ENCODE measurements around the gene U2AF2. TPM values are rescaled to one million over a fixed set of nuclear protein-coding genes. Genes with fewer than 3 reads are reported as not detected.

Gene U2AF2
- total and polyA plus RNA-seq, 2 experiments from 2014 or later: 16.1 to 99.6 TPM

- DNase-seq (ENCODE audit: low spot score): no peak
Measured at GRCh38 chr19:55641426-55642152, 13.2 kb upstream of the U2AF2 start.

GRCh38 chr19:55642153-55643002, 12.5 kb upstream of the U2AF2 start:
- Histone ChIP-seq H3K27me3 (no peaks in the 10 kb centered on the region), H3K9me2 (replicated peaks; ENCODE audit: insufficient read depth) (no peaks in the 10 kb centered on the region), H3K4me1 (ENCODE audit: insufficient read depth) (peaks cover 21% of the 10 kb centered on the region), H2AFZ (no peak overlapping the region), H3K79me2 (peaks cover 76% of the 10 kb centered on the region), H3K9me3 (ENCODE audit: low read depth) (no peaks in the 10 kb centered on the region), H3K4me2 (peak overlapping the region; percentile 92), H3K36me3 (replicated peaks; ENCODE audit: insufficient read depth, low read depth) (no peaks in the 10 kb centered on the region), H4K20me1 (ENCODE audit: insufficient read depth, poor library complexity, severe bottlenecking) (no peaks in the 10 kb centered on the region), H3K27ac (peak overlapping the region; percentile 98), H3K4me3 (peak overlapping the region; percentile 99)
- no peak for DNase-seq (ENCODE audit: low spot score)
- 3% methylated on average over 43 of the region's 65 CpGs for WGBS (ENCODE audit: low lambda C conversion rate, missing lambda C conversion rate)
- TF ChIP-seq CTCF (IDR thresholded peaks at IDR 0.05; ENCODE audit: poor library complexity): no peak
- TF ChIP-seq EZH2phosphoT487 (IDR thresholded peaks at IDR 0.05; ENCODE audit: low read depth, severe bottlenecking, unreplicated experiment): no peak
- TF ChIP-seq EZH2 (IDR thresholded peaks at IDR 0.05; ENCODE audit: borderline replicate concordance): no peak

More at GRCh38 chr19:55641426-55642152, 13.2 kb upstream of the U2AF2 start:
- Histone ChIP-seq H3K9me2 (replicated peaks; ENCODE audit: insufficient read depth) (no peaks in the 10 kb centered on the region), H2AFZ (peak overlapping the region; percentile 73), H3K4me3 (peak overlapping the region; percentile 99), H3K4me1 (ENCODE audit: insufficient read depth) (peaks cover 13% of the 10 kb centered on the region), H3K79me2 (peaks cover 76% of the 10 kb centered on the region), H3K27me3 (no peaks in the 10 kb centered on the region), H3K27ac (peak overlapping the region; percentile 98), H3K9me3 (ENCODE audit: low read depth) (no peaks in the 10 kb centered on the region), H3K36me3 (replicated peaks; ENCODE audit: insufficient read depth, low read depth) (no peaks in the 10 kb centered on the region), H4K20me1 (ENCODE audit: insufficient read depth, poor library complexity, severe bottlenecking) (no peaks in the 10 kb centered on the region), H3K4me2 (peak overlapping the region; percentile 92)
- no peak for TF ChIP-seq CTCF (IDR thresholded peaks at IDR 0.05; ENCODE audit: poor library complexity)
- no peak for TF ChIP-seq EZH2phosphoT487 (IDR thresholded peaks at IDR 0.05; ENCODE audit: low read depth, severe bottlenecking, unreplicated experiment)
- TF ChIP-seq EZH2 (IDR thresholded peaks at IDR 0.05; ENCODE audit: borderline replicate concordance): no peak
- 0% methylated on average over 9 of the region's 25 CpGs for WGBS (ENCODE audit: low lambda C conversion rate, missing lambda C conversion rate)

- peak within 1 kb of the TSS; percentile 69 for H2AFZ ChIP-seq
Measured at GRCh38 chr19:55643003-55643886, 11.6 kb upstream of the U2AF2 start, which contains the start of gene ZNF581. Gene ZNF581 (plus strand): TSS chr19:55643649. CDS start chr19:55644572, 923 bp downstream.

More at GRCh38 chr19:55643003-55643886, 11.6 kb upstream of the U2AF2 start, which contains the start of gene ZNF581:
- peaks cover 23% of the 10 kb centered on the region for H3K4me1 ChIP-seq (ENCODE audit: insufficient read depth)
- DNase-seq (ENCODE audit: low spot score): peak; percentile 83
- 2% methylated on average over 53 of the region's 56 CpGs for WGBS (ENCODE audit: low lambda C conversion rate, missing lambda C conversion rate)
- H3K79me2 ChIP-seq: peaks cover 74% of the 10 kb centered on the region
- no peaks in the 10 kb centered on the region for H3K9me2 ChIP-seq (replicated peaks; ENCODE audit: insufficient read depth)
- peak within 1 kb of the TSS; percentile 98 for H3K27ac ChIP-seq
- no peaks in the 10 kb centered on the region for H3K36me3 ChIP-seq (replicated peaks; ENCODE audit: insufficient read depth, low read depth)
- no peaks in the 10 kb centered on the region for H3K9me3 ChIP-seq (ENCODE audit: low read depth)
- no peaks in the 10 kb centered on the region for H4K20me1 ChIP-seq (ENCODE audit: insufficient read depth, poor library complexity, severe bottlenecking)
- H3K4me3 ChIP-seq: peak within 1 kb of the TSS; percentile 99
- TF ChIP-seq EZH2phosphoT487 (IDR thresholded peaks at IDR 0.05; ENCODE audit: low read depth, severe bottlenecking, unreplicated experiment) (no peak), CTCF (IDR thresholded peaks at IDR 0.05; ENCODE audit: poor library complexity) (no peak), EZH2 (IDR thresholded peaks at IDR 0.05; ENCODE audit: borderline replicate concordance) (no peak)
- H3K27me3 ChIP-seq: no peaks in the 10 kb centered on the region
- H3K4me2 ChIP-seq: peak within 1 kb of the TSS; percentile 92

Measured in hepatocyte (in vitro differentiated cells).